Measurements from ENCODE around the gene SENP2. TPM values are rescaled to one million over a fixed set of nuclear protein-coding genes. Genes with fewer than 3 reads are reported as not detected.

The SENP2 gene
- total RNA-seq, 1 experiment from 2014 or later: 34.1 TPM

GRCh38 chr3:185661772-185662171 is 75.7 kb downstream of the SENP2 start:
- no peak overlapping the region for H3K4me3 ChIP-seq
- H3K27me3 ChIP-seq: no peaks in the 10 kb centered on the region
- no peak for DNase-seq
- peaks cover 14% of the 10 kb centered on the region for H3K36me3 ChIP-seq
- no peaks in the 10 kb centered on the region for H3K4me1 ChIP-seq
- H3K27ac ChIP-seq: no peak overlapping the region
- H3K9me3 ChIP-seq (replicated peaks): no peaks in the 10 kb centered on the region

DNA sequence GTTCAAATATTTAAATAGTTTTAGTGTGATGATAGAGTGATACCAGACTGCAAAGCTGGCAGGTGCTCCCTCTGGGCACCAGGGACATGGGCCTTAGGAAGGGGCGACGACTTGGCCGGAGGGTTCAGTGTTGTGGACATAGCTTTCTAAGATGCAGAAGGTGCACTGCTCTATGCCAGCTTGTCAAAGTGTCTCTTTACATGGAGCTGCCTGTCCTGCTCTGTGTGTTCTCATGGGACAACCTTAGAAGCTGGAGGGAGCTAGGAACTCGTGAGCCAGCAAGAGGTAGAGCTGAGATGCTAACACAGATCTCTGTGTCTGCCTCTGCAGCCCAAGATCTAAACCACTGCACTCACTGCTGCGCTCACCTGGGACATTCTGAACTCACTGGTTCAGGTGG is 77.8 kb downstream of the SENP2 start:
- Histone ChIP-seq H3K4me1 (no peaks in the 10 kb centered on the region), H3K27ac (no peak overlapping the region), H3K9me3 (replicated peaks) (no peaks in the 10 kb centered on the region), H3K27me3 (no peaks in the 10 kb centered on the region), H3K4me3 (no peak overlapping the region), H3K36me3 (peaks cover 15% of the 10 kb centered on the region; the same call in 1 of the 2 replicates)
- DNase-seq: no peak

DNA sequence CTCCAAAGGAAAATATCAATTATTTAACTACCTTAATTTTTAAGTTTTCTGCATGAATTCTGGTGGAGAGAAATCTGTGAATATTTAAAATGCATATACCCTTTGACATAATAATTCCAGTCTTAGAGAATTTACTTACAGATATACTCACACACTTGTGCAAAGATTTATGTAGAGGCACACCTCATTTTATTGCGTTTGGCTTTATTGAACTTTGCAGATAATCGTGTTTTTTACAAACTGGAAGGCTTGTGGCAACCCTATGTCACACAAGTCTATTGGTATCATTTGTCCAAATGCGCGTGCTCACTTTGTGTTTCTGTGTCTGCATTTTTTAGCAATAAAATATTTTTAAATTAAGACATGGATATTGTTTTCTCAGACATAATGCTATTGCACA is 81.5 kb downstream of the SENP2 start:
- Histone ChIP-seq H3K4me3 (no peak overlapping the region), H3K36me3 (peaks cover 28% of the 10 kb centered on the region), H3K27ac (no peak overlapping the region), H3K27me3 (no peaks in the 10 kb centered on the region), H3K9me3 (replicated peaks) (no peaks in the 10 kb centered on the region), H3K4me1 (no peaks in the 10 kb centered on the region)
- DNase-seq: no peak

DNA sequence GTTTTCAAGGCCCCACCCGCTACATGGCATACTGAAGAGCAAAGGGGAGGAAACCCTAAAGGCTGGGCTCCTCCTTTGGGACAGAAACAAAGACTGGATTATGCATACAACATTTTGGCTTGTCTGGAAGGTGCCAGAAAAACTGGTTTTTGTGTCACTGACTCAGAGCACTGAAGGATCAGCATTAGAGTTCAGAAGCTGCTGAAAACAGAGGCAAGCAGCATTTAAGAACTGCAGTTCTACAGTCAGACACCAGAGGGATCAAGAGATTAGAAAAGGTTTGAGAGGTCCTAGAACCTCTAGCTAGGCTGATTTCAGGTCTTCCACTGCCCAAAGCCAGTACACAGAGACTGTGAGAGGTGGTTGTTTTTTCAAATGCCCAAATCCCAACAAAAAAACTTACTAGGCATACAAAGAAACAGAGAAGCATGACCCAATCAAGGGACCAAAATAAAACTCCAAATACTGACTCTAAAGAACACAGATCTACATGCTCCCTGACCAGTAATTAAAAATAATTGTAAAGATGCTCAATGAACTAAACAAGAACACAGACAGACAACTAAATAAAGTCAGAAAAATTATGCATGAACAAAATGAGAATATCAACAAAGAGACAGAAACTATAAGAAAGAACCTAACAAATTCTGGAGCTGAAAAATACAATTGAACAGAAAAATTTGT is 91.2 kb downstream of the SENP2 start:
- Histone ChIP-seq H3K4me3 (no peak overlapping the region), H3K9me3 (replicated peaks) (peaks cover 11% of the 10 kb centered on the region; the same call in 1 of the 2 replicates), H3K36me3 (peaks cover 53% of the 10 kb centered on the region), H3K27me3 (no peaks in the 10 kb centered on the region), H3K4me1 (no peaks in the 10 kb centered on the region), H3K27ac (no peak overlapping the region)
- DNase-seq: peak; percentile 44 to 75

- Histone ChIP-seq H3K4me3 (no peak overlapping the region), H3K27me3 (no peaks in the 10 kb centered on the region), H3K36me3 (peaks cover 60% of the 10 kb centered on the region), H3K27ac (no peak overlapping the region), H3K4me1 (no peaks in the 10 kb centered on the region), H3K9me3 (replicated peaks) (peaks cover 11% of the 10 kb centered on the region; the same call in 1 of the 2 replicates)
- no peak for DNase-seq
Measured at GRCh38 chr3:185678027-185678426, 91.9 kb downstream of the SENP2 start.

DNA sequence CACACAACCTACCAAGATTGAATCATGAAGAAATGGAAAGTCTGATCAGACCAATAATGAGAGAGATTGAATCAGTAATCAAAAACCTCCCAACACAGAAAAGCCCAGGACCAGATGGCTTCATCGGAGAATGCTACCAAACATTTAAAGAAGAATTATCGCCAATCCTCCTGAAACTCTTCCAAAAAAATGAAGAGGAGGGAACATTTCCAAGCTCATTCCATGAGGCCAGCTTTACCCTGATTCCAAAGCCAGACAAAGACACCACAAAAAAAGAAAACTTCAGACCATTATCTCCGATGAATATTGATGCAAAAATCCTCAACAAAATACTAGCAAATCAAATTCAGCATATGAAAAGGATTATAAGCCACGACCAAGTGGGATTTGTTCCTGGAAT is 94.1 kb downstream of the SENP2 start:
- Histone ChIP-seq H3K27ac (no peak overlapping the region), H3K27me3 (no peaks in the 10 kb centered on the region), H3K9me3 (replicated peaks) (peaks cover 11% of the 10 kb centered on the region; the same call in 1 of the 2 replicates), H3K36me3 (peaks cover 56% of the 10 kb centered on the region), H3K4me1 (no peaks in the 10 kb centered on the region), H3K4me3 (no peak overlapping the region)
- no peak for DNase-seq

Other genes with a start within 250 kb of the SENP2 start
- 18.4 and 23.5 TPM in 2 replicates for gene MAP3K13, start 223.2 kb upstream of the SENP2 start, total RNA-seq (2014; rRNA removed; shearing (Covaris generic))
- gene TMEM41A, start 87.3 kb upstream of the SENP2 start, total RNA-seq (2014; rRNA removed; shearing (Covaris generic)): 17.6 and 17.9 TPM in 2 replicates
- gene LIPH, start 33.7 kb upstream of the SENP2 start, total RNA-seq (2014; rRNA removed; shearing (Covaris generic)): 0.04 TPM in 1 of 2 replicates, not detected in the other
- 45.8 and 50.6 TPM in 2 replicates for gene IGF2BP2, start 238.7 kb downstream of the SENP2 start, total RNA-seq (2014; rRNA removed; shearing (Covaris generic))

Data from SJCRH30 (cell line).